ENCODE data around the gene SEL1L. TPM values are rescaled to one million over a fixed set of nuclear protein-coding genes. Genes with fewer than 3 reads are reported as not detected.

Gene SEL1L
- total and polyA plus RNA-seq, 2 experiments from 2014 or later = 21.3 to 65.7 TPM

GRCh38 chr14:81565441-81566290 is 32.0 kb upstream of the SEL1L start:
- H3K36me3 ChIP-seq = no peaks in the 10 kb centered on the region
- H3K27me3 ChIP-seq = no peaks in the 10 kb centered on the region
- H3K4me1 ChIP-seq (ENCODE audit: low read depth) = no peaks in the 10 kb centered on the region
- peak; percentile 39 for TF ChIP-seq CTCF (IDR thresholded peaks at IDR 0.05; ENCODE audit: low read depth, low read length)
- H3K4me3 ChIP-seq = no peak overlapping the region
- no peaks in the 10 kb centered on the region for H3K9me3 ChIP-seq (ENCODE audit: low read depth)
- peak; percentile 27 to 50 for DNase-seq (ENCODE audit: low read depth in 1 of 2, low spot score in 1 of 2)
- no peak overlapping the region for H3K27ac ChIP-seq

- Histone ChIP-seq H3K9me3 (ENCODE audit: low read depth) (no peaks in the 10 kb centered on the region), H3K27ac (no peak overlapping the region), H3K27me3 (no peaks in the 10 kb centered on the region), H3K4me3 (no peak overlapping the region), H3K4me1 (ENCODE audit: low read depth) (no peaks in the 10 kb centered on the region), H3K36me3 (no peaks in the 10 kb centered on the region)
- no peak for TF ChIP-seq CTCF (IDR thresholded peaks at IDR 0.05; ENCODE audit: low read depth, low read length)
- no peak for DNase-seq (ENCODE audit: low read depth in 1 of 2, low spot score in 1 of 2)
Measured at GRCh38 chr14:81562818-81563217, 29.2 kb upstream of the SEL1L start.

DNA sequence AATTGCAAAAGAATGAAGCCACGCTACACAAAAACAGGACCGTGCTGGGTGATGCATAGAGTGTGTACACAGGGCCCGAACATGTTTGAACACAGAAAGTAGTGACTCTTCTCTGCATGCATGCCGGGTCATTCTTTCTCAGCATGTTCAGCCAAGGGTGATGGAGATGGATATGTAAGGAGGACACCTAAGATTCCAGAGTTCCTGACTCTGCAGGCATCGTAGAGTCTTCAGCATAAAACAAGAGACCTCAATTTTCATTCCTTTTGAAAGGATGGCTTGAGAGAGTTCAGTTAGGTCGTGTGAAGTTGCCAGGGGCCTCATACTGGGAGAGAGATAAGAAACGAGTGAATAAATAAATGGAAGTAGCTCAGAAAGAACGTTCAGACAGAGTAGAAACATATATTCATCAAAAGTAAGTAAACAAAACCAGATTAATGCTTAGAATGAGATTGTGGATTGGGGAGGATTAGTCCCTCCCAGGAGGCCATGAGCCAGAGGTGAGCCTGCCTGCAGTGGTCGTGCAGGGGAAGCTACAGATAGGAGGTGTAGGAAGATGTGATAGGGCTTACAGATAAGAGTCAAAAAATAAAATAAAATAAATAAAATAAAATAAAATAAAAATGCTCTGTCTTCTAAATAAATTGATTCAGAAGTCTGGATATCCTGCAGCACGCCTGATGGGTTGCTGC is 27.6 kb upstream of the SEL1L start:
- no peak overlapping the region for H3K27ac ChIP-seq
- H3K36me3 ChIP-seq = no peaks in the 10 kb centered on the region
- DNase-seq (ENCODE audit: low read depth in 1 of 2, low spot score in 1 of 2) = no peak
- no peak for TF ChIP-seq CTCF (IDR thresholded peaks at IDR 0.05; ENCODE audit: low read depth, low read length)
- no peaks in the 10 kb centered on the region for H3K9me3 ChIP-seq (ENCODE audit: low read depth)
- H3K27me3 ChIP-seq = no peaks in the 10 kb centered on the region
- no peaks in the 10 kb centered on the region for H3K4me1 ChIP-seq (ENCODE audit: low read depth)
- no peak overlapping the region for H3K4me3 ChIP-seq

DNA sequence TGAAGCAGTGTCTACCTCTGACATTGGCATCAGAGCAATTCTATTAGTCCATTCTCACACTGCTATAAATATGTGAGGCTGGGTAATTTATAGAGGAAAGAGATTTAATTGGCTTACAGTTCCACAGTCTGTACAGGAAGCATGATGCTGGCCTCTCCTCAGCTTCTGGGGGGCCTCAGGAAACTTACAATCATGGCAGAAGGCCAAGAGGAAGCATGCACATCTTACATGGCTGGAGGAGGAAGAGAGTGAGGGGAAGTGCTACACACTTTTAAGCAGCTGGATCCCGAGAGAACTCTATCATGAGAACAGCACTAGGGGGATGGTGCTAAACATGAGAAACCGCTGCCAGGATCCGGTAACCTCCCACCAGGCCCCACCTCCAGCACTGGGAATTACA is 25.7 kb upstream of the SEL1L start:
- H3K27ac ChIP-seq = no peak overlapping the region
- H3K4me3 ChIP-seq = no peak overlapping the region
- DNase-seq (ENCODE audit: low read depth in 1 of 2, low spot score in 1 of 2) = no peak

DNA sequence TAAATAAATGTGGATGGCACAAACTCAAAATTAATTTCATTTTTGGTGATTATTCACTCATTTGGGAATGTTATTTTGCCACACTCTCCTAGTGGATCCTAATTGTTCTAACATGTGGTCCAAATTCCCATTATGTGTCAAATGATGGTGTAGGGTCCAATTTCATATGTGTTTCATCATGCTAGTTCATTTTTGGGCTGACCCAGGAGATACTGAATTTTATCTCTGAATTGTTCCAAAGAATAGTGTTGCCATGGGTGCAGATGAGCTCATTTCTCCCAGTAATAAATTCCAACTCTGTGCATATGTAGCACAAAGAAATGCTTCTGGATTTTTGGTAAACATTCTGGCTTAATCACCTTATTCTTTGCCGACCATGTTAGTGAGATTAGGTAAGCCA is 23.5 kb upstream of the SEL1L start:
- DNase-seq (ENCODE audit: low read depth in 1 of 2, low spot score in 1 of 2) = no peak
- no peak for TF ChIP-seq CTCF (IDR thresholded peaks at IDR 0.05; ENCODE audit: low read depth, low read length)
- Histone ChIP-seq H3K9me3 (ENCODE audit: low read depth) (no peaks in the 10 kb centered on the region), H3K27me3 (no peaks in the 10 kb centered on the region), H3K4me1 (ENCODE audit: low read depth) (no peaks in the 10 kb centered on the region), H3K4me3 (no peak overlapping the region), H3K36me3 (no peaks in the 10 kb centered on the region), H3K27ac (no peak overlapping the region)

More for the DNA sequence above, 25.7 kb upstream of the SEL1L start:
- Histone ChIP-seq H3K27me3 (no peaks in the 10 kb centered on the region), H3K36me3 (no peaks in the 10 kb centered on the region), H3K4me1 (ENCODE audit: low read depth) (no peaks in the 10 kb centered on the region), H3K9me3 (ENCODE audit: low read depth) (no peaks in the 10 kb centered on the region)
- no peak for TF ChIP-seq CTCF (IDR thresholded peaks at IDR 0.05; ENCODE audit: low read depth, low read length)
